ENCODE results near the gene TRAPPC8. TPM values are rescaled to one million over a fixed set of nuclear protein-coding genes. Genes with fewer than 3 reads are reported as not detected.

Gene TRAPPC8
- total RNA-seq, 1 experiment from 2014 or later: 30.4 TPM

- no peak for TF ChIP-seq ATF3 (IDR thresholded peaks at IDR 0.05)
- TF ChIP-seq EZH2phosphoT487 (IDR thresholded peaks at IDR 0.05; ENCODE audit: borderline replicate concordance): no peak
- no peak for TF ChIP-seq ELF1 (IDR thresholded peaks at IDR 0.05; ENCODE audit: borderline replicate concordance, low read depth)
- TF ChIP-seq SIN3A (IDR thresholded peaks at IDR 0.05; ENCODE audit: low read depth): no peak
- no peak for TF ChIP-seq YY1 (IDR thresholded peaks at IDR 0.05; ENCODE audit: extremely low read depth, insufficient replicate concordance, low read depth, low read length)
- no peak for TF ChIP-seq POLR2A (IDR thresholded peaks at IDR 0.05; ENCODE audit: borderline replicate concordance, extremely low read depth, insufficient read depth, insufficient read length)
These were observed 159.9 kb downstream of the TRAPPC8 start (continued) for GRCh38 chr18:31783059-31783458.

Other genes with a start within 250 kb of the TRAPPC8 start
- not detected for gene SLC25A52, start 182.2 kb downstream of the TRAPPC8 start, total RNA-seq (2021; ENCODE audit: unreplicated experiment)
- 7.4 TPM for gene RNF125, start 75.7 kb upstream of the TRAPPC8 start, total RNA-seq (2021; ENCODE audit: unreplicated experiment)
- gene RNF138, start 148.7 kb upstream of the TRAPPC8 start, total RNA-seq (2021; ENCODE audit: unreplicated experiment): 72.5 TPM
- not detected for gene MEP1B, start 246.9 kb upstream of the TRAPPC8 start, total RNA-seq (2021; ENCODE audit: unreplicated experiment)